MM.1S (cell line): ENCODE data around the gene IFRD2.
A peak's percentile ranks its signal among the peaks of the same experiment; 100 is the strongest.

Source experiments
- DNase-seq: peaks from one replicate; pipeline ENCODE4 v3.0.0-alpha.2; 2015
- H2AFZ ChIP-seq: fragments of 300-600 bp; sonication (generic); 2 replicates; pipeline ENCODE4 v1.6.0; 2016; ENCODE audit warnings: antibody characterized with exemption, low read length
- H3F3A ChIP-seq: fragments of 300-600 bp; sonication (generic); 2 replicates; pipeline ENCODE4 v1.6.1; 2016; ENCODE audit warnings: mild to moderate bottlenecking, antibody characterized with exemption, low read length, moderate library complexity, mixed read lengths; ENCODE audit not compliant: insufficient read depth
- H3K27ac ChIP-seq: fragments of 300-600 bp; sonication (generic); 2 replicates; pipeline ENCODE4 v1.5.1; 2016; ENCODE audit warnings: mild to moderate bottlenecking, low read length
- H3K27me3 ChIP-seq: fragments of 300-600 bp; sonication (generic); replicated peaks from 2 replicates; pipeline ENCODE4 v1.6.0; 2016; ENCODE audit warnings: low read length; ENCODE audit not compliant: insufficient read depth
- H3K36me3 ChIP-seq: fragments of 300-600 bp; sonication (generic); replicated peaks from 2 replicates; pipeline ENCODE4 v1.6.1; 2016; ENCODE audit warnings: mild to moderate bottlenecking, low read length, mixed read lengths; ENCODE audit not compliant: insufficient read depth
- H3K4me1 ChIP-seq: fragments of 300-600 bp; sonication (generic); 2 replicates; pipeline ENCODE4 v1.6.1; 2016; ENCODE audit warnings: low read length, mixed read lengths
- H3K4me2 ChIP-seq: fragments of 300-600 bp; sonication (generic); 2 replicates; pipeline ENCODE4 v1.6.0; 2016; ENCODE audit warnings: low read depth, low read length
- H3K4me3 ChIP-seq: fragments of 300-600 bp; sonication (generic); 2 replicates; pipeline ENCODE4 v1.5.1; 2016; ENCODE audit warnings: low read length, mixed read lengths
- H3K79me2 ChIP-seq: fragments of 300-600 bp; sonication (generic); 2 replicates; pipeline ENCODE4 v1.6.1; 2016; ENCODE audit warnings: mixed run types, low read length, mixed read lengths
- H3K9ac ChIP-seq: fragments of 300-600 bp; sonication (generic); 2 replicates; pipeline ENCODE4 v1.6.1; 2016; ENCODE audit warnings: low read length, mixed read lengths
- H3K9me2 ChIP-seq: fragments of 300-600 bp; sonication (generic); replicated peaks from 2 replicates; pipeline ENCODE4 v1.6.1; 2016; ENCODE audit warnings: mild to moderate bottlenecking, low read length, mixed read lengths; ENCODE audit not compliant: insufficient read depth
- H3K9me3 ChIP-seq: fragments of 300-600 bp; sonication (generic); replicated peaks from 2 replicates; pipeline ENCODE4 v1.6.1; 2016; ENCODE audit warnings: mild to moderate bottlenecking, low read length, mixed read lengths; ENCODE audit not compliant: insufficient read depth
- H4K20me1 ChIP-seq: fragments of 300-600 bp; sonication (generic); 2 replicates; pipeline ENCODE4 v1.6.1; 2016; ENCODE audit warnings: mild to moderate bottlenecking, low read length, moderate library complexity, mixed read lengths; ENCODE audit not compliant: insufficient read depth
- EZH2 ChIP-seq: fragments of 300-600 bp; sonication (generic); optimal IDR thresholded peaks from 2 replicates; pipeline ENCODE3; 2017; ENCODE audit warnings: low read depth, mild to moderate bottlenecking, antibody characterized with exemption, low read length, mixed read lengths
- EZH2phosphoT487 ChIP-seq: fragments of 300-600 bp; sonication (generic); IDR thresholded peaks from 2 replicates; pipeline ENCODE4 v1.6.1; 2018; ENCODE audit warnings: antibody characterized with exemption, low read length
- TF ChIP-seq, protein P1 (sequence below): fragments of 300-600 bp; sonication (generic); IDR thresholded peaks from 2 replicates; pipeline ENCODE4 v1.5.1; 2016; ENCODE audit warnings: antibody characterized with exemption, low read length, mixed read lengths

The IFRD2 gene

DNA sequence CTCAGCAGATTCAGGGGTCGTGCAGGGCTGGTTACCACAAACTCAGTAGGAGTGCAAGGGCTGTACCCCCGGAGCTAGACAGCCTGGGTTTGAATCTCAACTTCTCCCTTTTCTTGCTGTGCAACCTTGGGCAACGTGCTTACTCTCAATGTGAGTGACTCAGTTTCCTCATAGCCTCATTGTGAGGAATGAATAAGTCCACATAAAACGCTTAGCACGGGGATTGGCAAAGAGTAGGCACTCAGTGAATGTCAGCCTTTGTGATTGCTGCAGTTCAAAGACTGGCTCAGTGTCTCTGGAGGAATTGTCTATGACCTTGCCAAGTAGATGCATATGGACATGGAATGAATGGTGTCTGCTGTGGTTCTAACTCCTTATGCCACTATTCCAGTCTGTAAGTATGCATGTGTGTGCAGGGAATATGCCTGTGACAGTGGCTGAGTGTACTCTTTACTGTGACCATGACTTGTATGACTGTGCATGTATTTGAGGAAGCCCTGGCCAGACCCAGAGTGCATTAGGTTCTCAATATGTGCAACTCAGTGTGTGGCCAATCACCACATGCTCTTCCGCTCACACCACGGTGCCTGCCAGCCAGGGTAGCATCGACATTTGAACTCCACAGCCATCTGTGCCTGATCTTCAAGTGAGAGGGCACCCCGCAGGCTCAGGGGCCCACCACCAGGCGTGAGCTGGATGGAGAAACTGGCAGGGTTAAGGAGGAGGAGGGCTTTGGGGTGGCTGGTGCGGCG, 7.9 kb upstream of the IFRD2 start:
- peak overlapping the region; percentile 87 for H2AFZ ChIP-seq
- TF ChIP-seq, protein P1, sequence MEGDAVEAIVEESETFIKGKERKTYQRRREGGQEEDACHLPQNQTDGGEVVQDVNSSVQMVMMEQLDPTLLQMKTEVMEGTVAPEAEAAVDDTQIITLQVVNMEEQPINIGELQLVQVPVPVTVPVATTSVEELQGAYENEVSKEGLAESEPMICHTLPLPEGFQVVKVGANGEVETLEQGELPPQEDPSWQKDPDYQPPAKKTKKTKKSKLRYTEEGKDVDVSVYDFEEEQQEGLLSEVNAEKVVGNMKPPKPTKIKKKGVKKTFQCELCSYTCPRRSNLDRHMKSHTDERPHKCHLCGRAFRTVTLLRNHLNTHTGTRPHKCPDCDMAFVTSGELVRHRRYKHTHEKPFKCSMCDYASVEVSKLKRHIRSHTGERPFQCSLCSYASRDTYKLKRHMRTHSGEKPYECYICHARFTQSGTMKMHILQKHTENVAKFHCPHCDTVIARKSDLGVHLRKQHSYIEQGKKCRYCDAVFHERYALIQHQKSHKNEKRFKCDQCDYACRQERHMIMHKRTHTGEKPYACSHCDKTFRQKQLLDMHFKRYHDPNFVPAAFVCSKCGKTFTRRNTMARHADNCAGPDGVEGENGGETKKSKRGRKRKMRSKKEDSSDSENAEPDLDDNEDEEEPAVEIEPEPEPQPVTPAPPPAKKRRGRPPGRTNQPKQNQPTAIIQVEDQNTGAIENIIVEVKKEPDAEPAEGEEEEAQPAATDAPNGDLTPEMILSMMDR = no peak
- TF ChIP-seq EZH2 = no peak
- no peak for TF ChIP-seq EZH2phosphoT487
- H3K9me2 ChIP-seq = no peaks in the 10 kb centered on the region

DNA sequence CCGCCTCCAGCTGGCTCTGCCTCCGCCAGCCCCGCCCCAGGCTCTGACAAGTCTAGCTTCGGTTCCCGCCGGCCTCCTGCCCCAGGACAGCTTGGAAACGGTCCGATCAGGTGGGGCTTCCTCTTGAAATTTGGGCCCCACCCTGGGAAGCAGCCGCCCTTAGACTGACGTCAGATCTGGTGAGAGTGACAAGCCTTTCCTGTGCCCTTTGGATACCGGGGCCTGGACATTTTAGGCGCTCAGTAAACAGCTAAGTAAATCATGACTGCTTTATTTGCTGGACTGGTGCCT, 7.4 kb upstream of the IFRD2 start:
- peak overlapping the region; percentile 72 for H3K4me3 ChIP-seq
- H3K27ac ChIP-seq = peak overlapping the region; percentile 55; the same call in 1 of the 2 replicates
- peaks cover 11% of the 10 kb centered on the region; the same call in 1 of the 2 replicates for H3K79me2 ChIP-seq
- no peaks in the 10 kb centered on the region for H3K36me3 ChIP-seq
- peaks cover 4% of the 10 kb centered on the region; the same call in 1 of the 2 replicates for H3F3A ChIP-seq
- H3K9me3 ChIP-seq = no peaks in the 10 kb centered on the region
- peaks cover 12% of the 10 kb centered on the region; the same call in 1 of the 2 replicates for H3K4me1 ChIP-seq
- peak overlapping the region; percentile 80 for H3K9ac ChIP-seq
- DNase-seq = no peak
- TF ChIP-seq, protein P1 = no peak
- no peak for TF ChIP-seq EZH2
- no peak for TF ChIP-seq EZH2phosphoT487
- H4K20me1 ChIP-seq = no peaks in the 10 kb centered on the region
- H3K4me2 ChIP-seq = peak overlapping the region; percentile 94
- H2AFZ ChIP-seq = peak overlapping the region; percentile 87
- H3K27me3 ChIP-seq = no peaks in the 10 kb centered on the region
- H3K9me2 ChIP-seq = no peaks in the 10 kb centered on the region

More for the DNA sequence above, 7.9 kb upstream of the IFRD2 start:
- Histone ChIP-seq H4K20me1 (no peaks in the 10 kb centered on the region), H3K27ac (peak overlapping the region; percentile 55; the same call in 1 of the 2 replicates), H3K27me3 (no peaks in the 10 kb centered on the region), H3K9me3 (no peaks in the 10 kb centered on the region), H3K36me3 (no peaks in the 10 kb centered on the region), H3F3A (peaks cover 4% of the 10 kb centered on the region; the same call in 1 of the 2 replicates), H3K9ac (peak overlapping the region; percentile 80), H3K79me2 (peaks cover 11% of the 10 kb centered on the region; the same call in 1 of the 2 replicates), H3K4me3 (peak overlapping the region; percentile 72), H3K4me2 (peak overlapping the region; percentile 94), H3K4me1 (peaks cover 12% of the 10 kb centered on the region; the same call in 1 of the 2 replicates)
- DNase-seq = no peak

DNA sequence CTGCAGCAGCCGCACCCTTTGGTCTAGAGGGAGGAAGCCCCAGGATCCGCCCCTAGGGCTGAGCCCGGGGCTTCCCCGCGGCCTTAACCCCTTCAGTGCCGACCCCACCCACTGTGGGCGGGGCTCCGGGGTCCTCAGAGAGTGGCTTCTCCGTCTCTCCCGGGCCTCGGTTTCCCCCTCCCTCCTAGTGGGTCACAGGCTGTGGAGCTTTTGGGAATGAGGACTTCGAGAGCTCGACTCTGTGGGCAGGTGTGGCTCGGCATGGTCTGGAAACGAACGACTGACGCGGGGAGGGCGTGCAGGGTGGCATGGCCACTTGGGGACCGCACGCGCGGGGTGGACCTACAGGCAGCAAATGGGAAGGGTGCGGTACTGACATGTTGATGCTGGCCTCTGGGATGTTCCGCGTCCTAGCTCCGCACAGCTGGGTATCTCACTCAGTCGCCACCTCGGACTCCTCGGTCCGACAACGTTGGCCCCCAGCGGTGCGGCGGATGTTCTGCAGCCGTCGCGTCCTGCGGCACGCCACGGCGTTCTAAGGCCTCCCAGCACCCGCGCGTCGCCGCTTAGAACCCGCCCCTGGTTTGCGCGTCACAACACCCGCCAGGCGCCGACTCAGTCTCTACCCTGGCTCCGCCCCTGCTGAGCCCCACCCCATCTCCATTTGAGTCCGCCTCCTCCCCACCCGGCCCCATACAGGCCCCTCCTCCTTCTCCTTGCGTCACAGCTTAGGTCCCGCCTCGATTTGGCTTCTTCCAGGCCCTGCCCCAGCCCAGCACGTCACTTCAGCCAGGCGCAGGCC, 6.8 kb upstream of the IFRD2 start, which contains the start of the genes HYAL3 and NAA80:
Gene HYAL3 (minus strand): TSS at position 570 of the 802 bp plus-strand sequence. CDS start 3,803 bp downstream, outside the sequence.
Gene NAA80 (minus strand): TSS at position 570 of the 802 bp plus-strand sequence. CDS start 1,942 bp downstream, outside the sequence.
- no peaks in the 10 kb centered on the region for H3K9me2 ChIP-seq
- H3K4me3 ChIP-seq = peak within 1 kb of the TSS; percentile 98
- peak within 1 kb of the TSS; percentile 99 for H3K4me2 ChIP-seq
- H3F3A ChIP-seq = peaks cover 4% of the 10 kb centered on the region; the same call in 1 of the 2 replicates
- peaks cover 12% of the 10 kb centered on the region; the same call in 1 of the 2 replicates for H3K4me1 ChIP-seq
- TF ChIP-seq, protein P1 = peak; percentile 51
- TF ChIP-seq EZH2phosphoT487 (no peak), EZH2 (no peak)
- peak within 1 kb of the TSS; percentile 98 for H2AFZ ChIP-seq
- H3K79me2 ChIP-seq = peaks cover 11% of the 10 kb centered on the region; the same call in 1 of the 2 replicates
- H3K36me3 ChIP-seq = no peaks in the 10 kb centered on the region
- H3K9ac ChIP-seq = peak within 1 kb of the TSS; percentile 86
- no peaks in the 10 kb centered on the region for H4K20me1 ChIP-seq
- peak within 1 kb of the TSS; percentile 67; the same call in 1 of the 2 replicates for H3K27ac ChIP-seq
- peak; percentile 98 for DNase-seq
- H3K9me3 ChIP-seq = no peaks in the 10 kb centered on the region
- no peaks in the 10 kb centered on the region for H3K27me3 ChIP-seq
